ENCODE data around the gene RPL36. TPM values are rescaled to one million over a fixed set of nuclear protein-coding genes. Genes with fewer than 3 reads are reported as not detected.

Gene RPL36
- 351 and 752 TPM in 2 replicates for total RNA-seq

DNA sequence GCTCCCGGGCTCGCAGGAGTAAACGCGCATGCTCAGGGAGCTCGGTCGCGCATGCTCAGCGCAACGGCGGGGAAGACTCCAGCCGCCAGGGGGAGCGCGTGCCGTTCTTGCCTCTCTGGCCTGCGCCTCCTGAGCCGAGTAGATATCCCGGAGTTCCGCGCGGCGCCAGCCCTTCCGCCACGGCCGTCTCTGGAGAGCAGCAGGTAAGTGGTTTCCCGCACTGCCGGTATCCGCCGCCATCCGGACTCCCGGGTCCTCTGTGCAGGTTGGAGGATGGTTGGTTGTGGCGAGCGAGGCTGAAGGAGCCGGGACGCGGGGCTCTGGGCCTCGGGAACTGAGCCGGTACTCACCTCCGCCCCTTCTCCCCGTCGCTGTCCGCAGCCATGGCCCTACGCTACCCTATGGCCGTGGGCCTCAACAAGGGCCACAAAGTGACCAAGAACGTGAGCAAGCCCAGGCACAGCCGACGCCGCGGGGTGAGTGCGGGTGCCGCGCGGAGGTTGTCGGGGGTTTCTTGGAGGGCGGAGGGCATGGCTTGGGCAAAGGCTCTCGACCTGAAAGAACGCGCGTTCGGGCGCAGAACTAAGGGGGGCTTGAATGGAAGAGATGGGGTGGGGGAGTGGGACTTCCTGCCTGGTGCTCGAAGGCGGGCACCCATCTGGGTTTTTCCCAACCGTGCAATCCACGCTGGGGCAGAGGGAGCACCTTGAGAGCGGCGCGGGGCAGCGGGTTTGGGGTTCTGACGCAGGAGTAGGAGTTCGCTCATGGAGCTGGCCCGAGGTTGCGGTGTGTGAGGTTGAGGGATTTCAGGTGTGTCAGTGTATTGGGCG lies at the start of gene RPL36:
Gene RPL36, plus strand, starts transcription at position 171 of the 830 bp plus-strand sequence. Its CDS starts 213 bp downstream, at position 384.

DNA sequence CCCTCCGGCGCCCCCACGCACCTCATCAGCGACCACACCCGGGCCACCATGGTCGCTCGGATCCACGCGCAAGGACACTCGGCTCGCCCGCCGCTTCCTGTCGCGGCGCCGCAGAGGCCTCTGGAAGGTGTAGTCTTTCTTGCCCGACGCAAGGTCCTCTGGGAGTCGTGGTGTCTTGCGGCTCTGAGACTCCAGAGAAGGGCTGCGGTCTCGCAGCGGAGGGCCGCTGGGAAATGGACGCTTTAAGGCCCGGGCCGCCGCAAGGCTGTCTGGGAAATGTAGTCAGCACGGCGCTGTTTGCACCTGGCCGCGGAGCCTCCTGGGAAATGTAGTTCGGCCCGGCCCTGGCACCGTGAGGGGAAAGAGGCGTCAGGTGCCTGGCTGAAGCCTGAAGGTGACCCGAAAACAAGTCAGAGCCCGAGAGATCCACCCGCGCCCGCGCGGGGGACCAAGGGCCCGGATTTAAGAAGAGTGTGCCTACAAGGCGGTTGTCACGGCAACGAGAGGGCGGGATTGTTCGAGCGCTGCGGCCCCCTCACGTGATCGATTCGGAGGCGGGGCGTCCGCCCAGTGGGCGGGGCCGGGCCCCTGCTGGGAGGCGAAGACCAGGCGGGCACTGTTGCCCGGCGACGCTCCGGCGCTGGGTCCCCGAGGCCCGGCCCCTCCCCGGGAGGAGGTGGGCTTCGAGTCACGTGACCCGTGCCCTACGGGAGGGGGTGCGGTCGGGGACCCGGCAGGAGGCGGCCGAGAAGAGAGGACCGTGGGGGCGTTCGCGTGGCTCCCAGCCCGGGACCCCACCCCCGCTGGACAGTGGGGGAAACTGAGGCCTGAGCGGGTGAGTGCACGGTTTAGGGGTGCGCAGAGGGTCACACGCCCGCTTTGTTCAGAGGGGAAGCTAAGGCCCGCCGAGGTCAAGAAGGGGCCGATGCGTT lies 9.4 kb upstream of the RPL36 start, which contains the start of the genes HSD11B1L and MICOS13:
Gene HSD11B1L, plus strand, starts transcription at position 591 of the 932 bp plus-strand sequence. CDS start 3,806 bp downstream, outside the sequence.
Gene MICOS13, minus strand, starts transcription at position 80 of the 932 bp plus-strand sequence. Its CDS starts 30 bp downstream, at position 50.

DNA sequence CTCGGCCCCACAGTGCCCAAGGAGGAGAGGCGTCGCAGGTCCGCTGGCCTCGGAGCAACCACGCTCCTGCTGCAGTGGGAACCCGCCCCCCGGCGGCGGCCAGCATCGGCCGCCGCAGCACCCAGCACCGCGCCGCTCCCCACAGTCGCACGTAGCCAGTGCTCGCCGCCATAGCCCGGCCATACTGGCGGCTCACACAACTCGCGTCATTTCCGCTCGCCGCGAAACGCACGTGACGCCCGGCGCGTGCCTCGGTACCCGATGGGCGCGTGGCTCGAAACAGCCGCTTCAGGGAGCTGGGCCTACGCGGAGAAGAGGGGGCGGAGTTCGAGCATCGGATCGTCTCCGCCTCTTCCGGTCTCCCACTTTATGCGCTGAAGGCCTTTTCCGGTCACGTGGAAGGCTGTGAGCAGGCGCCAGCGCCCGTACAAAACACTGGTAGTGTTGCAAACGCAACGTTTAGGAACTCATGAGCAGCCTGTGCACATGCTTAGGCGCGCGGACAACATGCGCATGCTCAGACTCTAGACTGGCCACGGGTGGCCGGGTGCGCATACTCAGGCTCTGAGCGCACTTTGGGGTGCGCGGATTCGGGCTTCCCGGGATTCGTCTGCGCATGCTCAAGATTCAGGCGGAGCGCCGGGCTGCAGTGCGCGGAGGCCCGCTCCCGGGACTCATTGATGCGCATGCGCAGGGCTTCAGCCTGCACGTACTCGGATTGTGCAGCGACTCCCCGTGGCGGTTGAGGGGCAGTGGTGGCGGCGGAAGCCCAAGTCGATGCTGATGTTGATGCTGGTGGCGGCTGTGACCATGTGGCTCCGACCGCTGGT lies 30.1 kb downstream of the RPL36 start, which contains the start of the genes CATSPERD and LONP1:
Gene CATSPERD, plus strand, starts transcription at position 677 of the 830 bp plus-strand sequence. Its CDS starts 101 bp downstream, at position 778.
Gene LONP1, minus strand, starts transcription at position 186 of the 830 bp plus-strand sequence. Its CDS starts 14 bp downstream, at position 172.

Other genes with a start within 250 kb of the RPL36 start
- not detected in 2 replicates for gene ZNRF4, start 234.9 kb upstream of the RPL36 start, total RNA-seq
- 6.9 and 14.0 TPM in 2 replicates for gene TINCR, start 122.3 kb upstream of the RPL36 start, total RNA-seq
- gene SAFB2, start 67.5 kb upstream of the RPL36 start, total RNA-seq: 31.8 and 41.9 TPM in 2 replicates
- gene SAFB, start 67.2 kb upstream of the RPL36 start, total RNA-seq: 71.1 and 97.0 TPM in 2 replicates
- 16.6 and 30.8 TPM in 2 replicates for gene MICOS13, start 9.8 kb upstream of the RPL36 start, total RNA-seq
- 5.1 and 10.4 TPM in 2 replicates for gene HSD11B1L, start 9.3 kb upstream of the RPL36 start, total RNA-seq
- 216 and 221 TPM in 2 replicates for gene LONP1, start 29.9 kb downstream of the RPL36 start, total RNA-seq
- not detected in 2 replicates for gene CATSPERD, start 30.3 kb downstream of the RPL36 start, total RNA-seq
- 0.34 and 0.50 TPM in 2 replicates for gene PRR22, start 94.5 kb downstream of the RPL36 start, total RNA-seq
- 29.2 and 41.4 TPM in 2 replicates for gene DUS3L, start 100.9 kb downstream of the RPL36 start, total RNA-seq
- gene NRTN, start 114.8 kb downstream of the RPL36 start, total RNA-seq: 0.28 and 0.68 TPM in 2 replicates
- 1.0 and 8.1 TPM in 2 replicates for gene FUT6, start 149.4 kb downstream of the RPL36 start, total RNA-seq
- gene FUT3, start 161.2 kb downstream of the RPL36 start, total RNA-seq: 14.2 and 18.5 TPM in 2 replicates
- gene FUT5, start 180.2 kb downstream of the RPL36 start, total RNA-seq: under 0.01 TPM in 1 of 2 replicates, not detected in the other
- 111 and 182 TPM in 2 replicates for gene NDUFA11, start 213.5 kb downstream of the RPL36 start, total RNA-seq
- gene VMAC, start 214.6 kb downstream of the RPL36 start, total RNA-seq: 5.1 and 5.6 TPM in 2 replicates
- gene CAPS, start 224.0 kb downstream of the RPL36 start, total RNA-seq: 1.7 and 6.3 TPM in 2 replicates

All from nasal cavity respiratory epithelium epithelial cell of viscerocranial mucosa (primary cell).